Activated CD4-positive, alpha-beta T cell treated with anti-CD3 and anti-CD28 coated beads, Interleukin-2, Interleukin-4, amounts not matched to agents 100 ng/mL and 50 ng/mL, durations not matched to agents 16 hours and 8 hours (primary cell): ENCODE data around the gene FAM24A.

Experiments used
- DNase-seq: peaks from one replicate; pipeline ENCODE4 v3.0.0-alpha.2; 2020; ENCODE audit warnings: low spot score

Gene FAM24A

DNA sequence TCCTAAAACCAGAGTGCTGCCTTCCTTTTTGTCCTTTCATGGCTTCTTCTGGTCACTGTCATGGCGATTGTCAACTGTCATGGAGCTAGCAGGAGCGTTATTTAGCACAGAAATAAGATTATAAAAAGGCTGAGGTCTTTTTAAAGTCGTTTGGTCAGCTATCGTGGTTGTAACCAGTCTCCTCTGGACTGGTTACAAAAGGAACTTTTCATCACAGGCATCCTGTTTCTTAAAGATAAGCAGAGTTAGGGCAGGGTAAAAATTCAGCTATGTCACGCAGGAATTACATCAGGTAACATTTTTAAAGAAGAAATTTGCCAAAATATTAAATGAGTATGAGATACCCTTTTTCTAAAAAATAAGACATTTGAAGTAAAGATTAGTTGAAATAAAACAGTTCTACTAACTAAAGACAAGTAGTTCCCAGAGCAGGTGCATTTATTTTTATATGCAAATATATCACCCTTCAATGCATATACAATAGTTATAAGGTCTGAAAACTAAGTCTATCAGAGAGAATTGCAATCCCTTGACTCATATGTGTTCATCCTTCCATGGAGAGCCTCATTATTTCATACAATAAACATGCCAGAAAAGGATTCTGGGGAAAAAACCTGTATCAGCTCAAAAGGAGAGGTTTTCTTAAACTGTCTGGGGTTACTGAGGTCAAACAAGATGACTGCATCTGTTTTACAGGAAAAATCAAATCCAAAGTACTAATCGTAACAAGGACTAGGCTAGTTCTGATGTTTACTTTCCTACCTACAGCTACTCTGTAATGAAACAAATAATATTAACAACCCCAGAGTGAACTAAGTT lies 20.9 kb downstream of the FAM24A start:
- no peak for DNase-seq

DNA sequence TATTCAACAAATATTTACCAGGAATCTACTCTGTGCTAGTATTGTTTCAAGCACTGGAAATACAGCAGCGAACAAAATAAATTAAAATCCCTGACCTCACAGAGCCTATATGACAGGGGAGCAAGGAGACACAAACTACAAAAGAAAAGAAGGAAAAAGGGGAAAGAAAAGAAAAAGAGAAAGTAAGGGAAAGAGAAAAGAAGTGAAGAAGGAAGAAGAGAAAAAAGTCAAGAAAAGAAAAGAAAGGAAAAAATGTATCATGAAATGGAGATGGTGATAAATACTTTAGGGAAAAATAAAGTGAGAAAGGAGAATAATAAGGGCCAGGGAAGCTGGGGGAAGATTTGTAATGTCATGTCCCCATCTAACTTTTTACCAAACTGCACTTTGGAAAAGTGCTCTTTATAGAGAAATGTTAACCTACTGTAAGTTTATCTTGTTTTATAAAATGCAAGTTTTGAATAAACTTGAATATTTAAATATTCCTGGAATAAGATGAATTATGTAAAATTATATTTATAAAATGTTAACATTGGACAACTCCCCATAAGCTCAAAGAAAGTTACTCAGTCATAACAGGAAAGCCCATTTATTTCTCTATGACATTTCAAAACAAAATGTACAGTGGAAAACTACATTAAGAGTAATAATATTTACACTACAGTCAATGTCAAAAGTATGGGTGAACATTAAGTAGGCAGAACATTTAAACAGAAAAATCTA lies 28.9 kb downstream of the FAM24A start:
- DNase-seq, result no peak

- no peak for DNase-seq
Measured at GRCh38 chr10:122939856-122940543, 29.6 kb downstream of the FAM24A start.

DNA sequence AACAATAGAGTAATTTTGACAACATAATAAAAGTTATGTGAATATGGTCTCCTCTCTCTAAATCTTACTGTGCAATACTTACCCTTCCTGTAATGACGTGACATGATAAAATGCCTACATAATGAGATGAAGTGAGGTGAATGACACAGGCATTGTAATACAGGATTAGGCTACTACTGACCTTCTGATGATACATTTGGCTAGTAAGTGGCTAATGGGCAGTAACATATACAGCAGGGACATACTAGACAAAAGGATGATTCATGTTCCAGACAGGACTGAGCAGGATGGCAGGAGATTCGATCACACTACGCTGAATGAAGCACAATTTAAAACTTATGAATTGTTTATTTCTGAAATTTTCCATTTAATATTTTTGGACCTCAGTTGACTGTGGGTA lies 38.9 kb downstream of the FAM24A start:
- DNase-seq, result no peak

DNA sequence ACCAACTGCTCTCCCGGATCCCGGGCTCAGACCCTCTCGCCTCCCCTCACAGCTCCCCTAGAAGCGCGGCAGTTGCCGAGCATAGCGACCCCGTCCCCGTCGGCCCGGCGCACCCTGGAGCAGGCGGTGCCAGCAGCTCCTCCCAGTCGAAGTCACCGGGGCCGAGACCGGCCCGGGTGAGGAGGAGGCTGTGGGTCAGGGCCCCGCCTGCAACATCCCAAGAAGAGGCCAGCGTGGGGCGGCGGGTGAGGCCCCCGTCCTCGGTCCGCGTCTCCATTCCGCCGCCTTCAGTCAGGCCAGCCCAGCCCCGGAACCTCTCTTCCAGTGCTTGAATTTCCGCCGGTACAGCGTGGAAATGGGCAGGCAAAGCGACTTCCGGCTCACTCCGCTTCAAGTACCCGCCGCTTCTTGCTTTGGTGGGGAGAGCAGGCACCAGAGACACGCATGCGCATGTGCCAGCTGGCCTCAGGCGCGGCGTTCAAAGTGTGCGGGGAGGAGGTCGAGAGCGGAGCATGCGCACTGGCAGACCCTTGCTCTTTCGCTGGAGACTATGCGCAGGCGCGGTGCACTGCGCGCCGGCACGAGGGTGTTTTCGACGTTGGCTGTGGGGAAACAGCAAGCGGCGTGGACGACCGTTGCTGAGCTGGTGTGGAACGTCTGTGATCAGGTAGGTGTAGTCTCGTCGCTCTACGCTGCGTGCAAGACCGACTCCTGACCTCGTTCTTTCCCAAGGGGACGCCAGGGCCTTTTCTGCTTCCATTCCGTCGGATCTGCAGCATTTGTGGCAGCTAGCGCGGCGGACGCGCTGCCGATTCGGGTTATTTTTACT lies 43.7 kb downstream of the FAM24A start, which contains the start of gene C10orf88:
TSS of gene C10orf88 (minus strand) at position 326 of the 829 bp plus-strand sequence. CDS start at position 277, 49 bp downstream.
- peak; percentile 98 for DNase-seq

DNA sequence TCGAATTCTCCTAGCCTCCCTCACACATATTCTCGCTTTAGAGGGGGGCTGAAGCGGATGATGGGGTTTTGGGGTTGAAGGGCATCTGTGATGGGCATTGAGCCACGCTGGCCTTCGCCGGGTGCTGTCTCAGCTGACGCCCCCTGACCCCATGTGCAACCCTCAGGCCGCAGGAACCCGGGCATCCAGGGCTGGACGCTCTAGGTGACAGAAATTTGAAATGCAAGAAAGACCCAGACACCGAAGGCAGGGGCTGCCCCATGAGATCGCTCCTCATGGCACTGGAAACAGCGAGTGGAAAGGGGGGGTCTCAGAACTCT lies 44.3 kb downstream of the FAM24A start:
- no peak for DNase-seq

DNA sequence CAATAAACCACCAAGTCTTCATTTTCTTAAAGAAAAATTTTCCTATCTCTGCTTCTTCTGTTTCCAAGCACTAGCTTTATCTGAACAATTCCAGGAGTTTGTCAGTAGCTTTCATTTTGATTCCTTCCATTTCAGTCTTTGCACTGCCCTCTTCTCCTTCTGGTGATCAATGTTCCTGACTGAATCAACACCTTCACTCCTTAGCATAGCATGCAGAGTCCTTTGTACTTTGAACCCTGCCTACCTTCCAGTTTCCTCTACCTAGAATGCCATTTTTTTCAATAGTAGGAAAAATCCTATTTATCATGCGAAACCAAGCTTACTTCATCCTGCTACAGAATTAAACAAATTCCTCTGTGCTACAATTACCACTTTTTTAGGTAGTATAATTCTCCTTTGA lies 45.5 kb downstream of the FAM24A start:
- no peak for DNase-seq

DNA sequence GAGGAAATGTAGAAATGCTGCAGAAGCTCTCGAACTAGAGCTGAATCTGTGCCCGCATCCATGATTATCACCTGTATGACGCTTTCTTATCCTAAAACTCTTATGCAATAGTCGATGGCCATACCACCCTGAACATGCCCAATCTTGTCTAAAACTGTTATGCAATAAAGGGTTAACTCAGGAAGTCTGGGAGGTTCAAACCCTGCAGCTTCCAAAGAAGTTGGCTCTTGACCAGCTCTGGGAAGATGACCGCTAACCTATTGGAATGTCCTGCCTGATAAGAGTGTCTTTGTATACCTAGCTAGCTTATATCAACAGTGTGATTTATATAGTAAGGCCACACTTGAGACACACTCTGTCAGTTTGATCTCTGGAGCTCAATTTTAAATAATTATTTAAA lies 47.1 kb downstream of the FAM24A start:
- DNase-seq, result no peak

DNA sequence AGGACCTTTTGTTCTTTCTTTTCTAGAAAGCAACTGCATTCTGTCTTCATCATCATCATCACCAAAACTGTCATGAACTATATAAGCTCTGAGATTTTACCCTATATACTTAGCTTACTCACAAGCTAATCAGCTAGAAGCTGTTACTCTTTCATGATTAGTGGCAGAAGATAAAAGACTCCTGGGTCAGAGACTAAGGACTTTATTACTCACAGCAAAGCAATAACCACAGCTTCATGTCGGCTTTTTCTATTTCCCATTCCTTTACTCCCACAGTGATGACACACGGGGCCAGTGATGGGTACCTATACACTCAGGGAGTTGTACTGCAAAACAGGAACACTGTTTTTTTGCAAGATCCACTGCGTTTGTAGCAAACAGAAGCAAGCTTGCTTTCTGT lies 52.0 kb downstream of the FAM24A start:
- DNase-seq, result no peak
